K562 (cell line): Measurements from ENCODE around the gene ZKSCAN3. TPM values are rescaled to one million over a fixed set of nuclear protein-coding genes. Genes with fewer than 3 reads are reported as not detected.

Experiments used
- ATAC-seq: fragments of 200-7000 bp; cut with Tn5 transposase; 3 replicates; pipeline ENCODE4 v1.9.1; 2020; ENCODE audit warnings: moderate library complexity
- BruUV-seq: library from RNA; stranded (reverse); fragments of 400-500 nt; replicated peaks from 2 replicates; lab custom pipeline; 2021; lab: Mats Ljungman, UMichigan
- CTCF ChIA-PET: fragments of 300-600 bp; formaldehyde crosslinking; extraction: SDS; loops from one replicate; lab custom pipeline; 2021; ENCODE audit warnings: low intra/inter-chr PET ratio; lab: Yijun Ruan, JAX
- POLR2A ChIA-PET: fragments of 300-600, 350-650 bp; sonication (Branson Sonifier 250); formaldehyde crosslinking; extraction: SDS; loops from one replicate; lab custom pipeline; 2021; ENCODE audit warnings: antibody characterized with exemption, inconsistent platforms; lab: Yijun Ruan, JAX
- DNase-seq, 4 experiments: peaks; one replicate each; pipeline versions ENCODE4 v3.0.0 to v3.0.0-alpha.2; 2011 to 2018; ENCODE audit warnings: low spot score in 3 of 4, mixed read lengths in 3 of 4; ENCODE audit errors: extremely low read depth in 1 of 4
- FAIRE-seq: peaks from 2 replicates; lab custom pipeline; 2011; peaks lifted over from hg19 to GRCh38; lab: Jason Lieb, UNC
- H2AFZ ChIP-seq: 2 replicates; pipeline ENCODE4 v1.6.0; 2011; ENCODE audit warnings: low read depth, low read length, control low read depth, inconsistent platforms
- H3K27ac ChIP-seq: fragments of 200-600 bp; 3 replicates; pipeline ENCODE4 v1.8.0; 2011; ENCODE audit warnings: low read depth, mild to moderate bottlenecking, control low read depth, inconsistent platforms, low read length, moderate library complexity, mixed read lengths; ENCODE audit errors: extremely low read depth
- H3K27me3 ChIP-seq, 2 experiments: fragments of 300-600 bp in 1 of 2; 2 replicates in 1 of 2; 3 replicates in 1 of 2; pipeline versions ENCODE4 v1.6.0 to v1.8.0; 2011; ENCODE audit warnings: inconsistent platforms in 2 of 2, low read length in 2 of 2, mild to moderate bottlenecking in 1 of 2, mixed read lengths in 1 of 2, moderate library complexity in 1 of 2; ENCODE audit not compliant: control insufficient read depth in 2 of 2, insufficient read depth in 2 of 2
- H3K36me3 ChIP-seq: fragments of 300-600 bp; 3 replicates; pipeline ENCODE4 v1.8.0; 2011; ENCODE audit warnings: mild to moderate bottlenecking, low read length, inconsistent platforms; ENCODE audit not compliant: control insufficient read depth, insufficient read depth
- H3K4me1 ChIP-seq, 2 experiments: fragments of 200-600 bp in 1 of 2; replicated peaks in 1 of 2; 2 replicates in 1 of 2; 3 replicates in 1 of 2; pipeline versions ENCODE4 v1.5.1 to v1.8.0; 2011; ENCODE audit warnings: inconsistent platforms in 2 of 2, low read length in 2 of 2, mild to moderate bottlenecking in 1 of 2, mixed read lengths in 1 of 2, moderate library complexity in 1 of 2; ENCODE audit not compliant: control insufficient read depth in 2 of 2, insufficient read depth in 2 of 2
- H3K4me2 ChIP-seq: 2 replicates; pipeline ENCODE4 v1.6.1; 2011; ENCODE audit warnings: low read length, control low read depth, inconsistent platforms, mixed read lengths; ENCODE audit not compliant: insufficient read depth
- H3K4me3 ChIP-seq: fragments of 200-600 bp; sonication (generic), shearing (Covaris generic); 2 replicates; pipeline ENCODE4 v1.5.1; 2016; ENCODE audit warnings: control low read depth, inconsistent platforms
- H3K79me2 ChIP-seq: fragments of 200-600 bp; 3 replicates; pipeline ENCODE4 v1.8.0; 2011; ENCODE audit warnings: low read length, inconsistent platforms; ENCODE audit not compliant: control insufficient read depth, insufficient read depth
- H3K9ac ChIP-seq, 2 experiments: 2 replicates each; pipeline versions ENCODE4 v1.6.0 to v1.6.1; 2011; ENCODE audit warnings: low read depth in 2 of 2, low read length in 2 of 2, control low read depth in 1 of 2, inconsistent platforms in 1 of 2, mild to moderate bottlenecking in 1 of 2, mixed read lengths in 1 of 2; ENCODE audit not compliant: insufficient read depth in 1 of 2
- H3K9me1 ChIP-seq: one replicate; pipeline ENCODE4 v1.6.0; 2011; ENCODE audit warnings: inconsistent platforms, mild to moderate bottlenecking, low read length, moderate library complexity; ENCODE audit not compliant: control insufficient read depth, insufficient read depth
- H3K9me3 ChIP-seq: replicated peaks from 2 replicates; pipeline ENCODE4 v1.5.1; 2011; ENCODE audit warnings: low read depth, low read length, inconsistent platforms; ENCODE audit not compliant: control insufficient read depth, insufficient read depth
- H4K20me1 ChIP-seq: replicated peaks from 2 replicates; pipeline ENCODE4 v1.6.1; 2011; ENCODE audit warnings: low read length, inconsistent platforms, mixed read lengths; ENCODE audit not compliant: control insufficient read depth, insufficient read depth
- ATF7 ChIP-seq: fragments of 450-650 bp; IDR thresholded peaks from 2 replicates; pipeline ENCODE4 v1.7.1; 2014; ENCODE audit warnings: mild to moderate bottlenecking, moderate library complexity
- BACH1 ChIP-seq: fragments of 200-800 bp; sonication (Bioruptor generic); IDR thresholded peaks from 2 replicates; pipeline ENCODE4 v1.6.1; 2016; ENCODE audit warnings: missing genetic modification characterization, missing compliant biosample characterization
- CBFA2T2 ChIP-seq: fragments of 450-650 bp; conservative IDR thresholded peaks from 2 replicates; pipeline ENCODE4 v1.6.1; 2017; ENCODE audit warnings: mild to moderate bottlenecking
- CEBPB ChIP-seq: fragments of 450-650 bp; IDR thresholded peaks from 2 replicates; pipeline ENCODE4 v1.6.1; 2016; ENCODE audit warnings: missing genetic modification characterization, missing compliant biosample characterization
- ETV1 ChIP-seq: fragments of 450-650 bp; conservative IDR thresholded peaks from 2 replicates; pipeline ENCODE4 v1.6.1; 2016; ENCODE audit warnings: missing genetic modification characterization, control low read depth, low read depth, missing compliant biosample characterization
- FOS ChIP-seq: IDR thresholded peaks from 3 replicates; pipeline ENCODE4 v1.6.1; 2011; ENCODE audit not compliant: insufficient read length; ENCODE audit errors: extremely low read depth
- HDAC1 ChIP-seq, 2 experiments: fragments of 450-650 bp; IDR thresholded peaks; 2 replicates each; pipeline ENCODE4 v1.6.1; 2016 to 2017; ENCODE audit warnings: inconsistent platforms in 1 of 2, mild to moderate bottlenecking in 1 of 2, moderate library complexity in 1 of 2
- KAT8 ChIP-seq: fragments of 450-650 bp; IDR thresholded peaks from 2 replicates; pipeline ENCODE4 v1.6.1; 2016; ENCODE audit warnings: low read depth, mild to moderate bottlenecking
- NCOA4 ChIP-seq: fragments of 450-650 bp; IDR thresholded peaks from 2 replicates; pipeline ENCODE4 v1.6.1; 2018; ENCODE audit warnings: mild to moderate bottlenecking; ENCODE audit not compliant: partially characterized antibody
- NR1H2 ChIP-seq: sonication (generic); formaldehyde crosslinking; IDR thresholded peaks from 2 replicates; pipeline ENCODE4 v1.4.0; 2020; ENCODE audit warnings: mild to moderate bottlenecking, missing genetic modification reagents
- PML ChIP-seq: IDR thresholded peaks from 2 replicates; pipeline ENCODE4 v1.6.1; 2012; ENCODE audit warnings: low read length, inconsistent platforms
- SFPQ ChIP-seq: fragments of 200-400 bp; formaldehyde crosslinking; IDR thresholded peaks from 2 replicates; pipeline ENCODE4 v1.6.1; 2017; ENCODE audit warnings: mild to moderate bottlenecking, low read depth, low read length, moderate library complexity
- YBX1 ChIP-seq: fragments of 450-650 bp; IDR thresholded peaks from 2 replicates; pipeline ENCODE4 v1.7.1; 2016; ENCODE audit warnings: mild to moderate bottlenecking
- ZC3H4 ChIP-seq: sonication (generic); formaldehyde crosslinking; IDR thresholded peaks from 2 replicates; pipeline ENCODE4 v1.9.0; 2021; ENCODE audit warnings: missing genetic modification reagents, borderline replicate concordance
- ZEB2 ChIP-seq: fragments of 450-650 bp; IDR thresholded peaks from 2 replicates; pipeline ENCODE4 v1.6.1; 2016
- ZFP30 ChIP-seq: fragments of 250-450 bp; sonication (Bioruptor Pico); IDR thresholded peaks from 2 replicates; pipeline ENCODE4 v1.8.0; 2022; ENCODE audit warnings: moderate library complexity, mild to moderate bottlenecking, inconsistent platforms, borderline replicate concordance
- ZNF140 ChIP-seq: fragments of 250-450 bp; sonication (Bioruptor Pico); IDR thresholded peaks from 2 replicates; pipeline ENCODE4 v1.8.0; 2021; ENCODE audit warnings: moderate library complexity, mild to moderate bottlenecking, inconsistent platforms
- ZNF280B ChIP-seq: fragments of 250-450 bp; sonication (Bioruptor Pico); IDR thresholded peaks from 2 replicates; pipeline ENCODE4 v1.5.1; 2021; ENCODE audit warnings: mild to moderate bottlenecking
- ZNF3 ChIP-seq: fragments of 250-450 bp; sonication (Bioruptor Pico); IDR thresholded peaks from 2 replicates; pipeline ENCODE4 v1.5.0; 2021; ENCODE audit warnings: mild to moderate bottlenecking, moderate library complexity
- ZNF707 ChIP-seq: fragments of 250-450 bp; sonication (Bioruptor Pico); conservative IDR thresholded peaks from 2 replicates; pipeline ENCODE4 v1.8.0; 2022; ENCODE audit warnings: inconsistent platforms, mild to moderate bottlenecking, moderate library complexity
- ZNF77 ChIP-seq: fragments of 250-450 bp; sonication (Bioruptor Pico); IDR thresholded peaks from 2 replicates; pipeline ENCODE4 v1.5.0; 2020
- WGBS: fragments of 100-300 bp; shearing (Covaris generic); methylation state at CpG from one replicate; pipeline ENCODE4 v1.1.6; 2016; ENCODE audit warnings: low coverage, mixed read lengths; ENCODE audit not compliant: insufficient coverage; ENCODE audit errors: missing lambda C conversion rate; 5-methylcytosine and 5-hydroxymethylcytosine counted together
- in situ Hi-C: fragments of 300-500 bp; cut with MboI; formaldehyde crosslinking; loops from 4 replicates; pipeline ENCODE4 v1.15.0; 2018; ENCODE audit warnings: inconsistent platforms, mixed read lengths
- intact Hi-C: fragments of 100-400 bp; cut with micrococcal nuclease; formaldehyde crosslinking; loops from 2 replicates; pipeline ENCODE4 v1.14.2; 2022
- polyA plus RNA-seq, 8 experiments: library from polyadenylated mRNA; depleted of rRNA in 4 of 8; stranded (reverse) in 5 of 8; unstranded in 3 of 8; fragments of >200 nt; fragmentation: Nextera tagmentation in 2 of 8; fragmentation: Illumina TruSeq in 1 of 8; extraction: Ambion mirVana in 2 of 8; extraction: Trizol in 1 of 8; gene quantifications; 2 replicates each; pipeline versions ENCODE4 v1.2.1 to v1.2.3, GENCODE V29; 2011 to 2014; ENCODE audit warnings: inconsistent platforms in 1 of 8, missing spikeins in 1 of 8
- total RNA-seq, 7 experiments: library from RNA; depleted of rRNA in 6 of 7; stranded (reverse); fragments of >200 nt in 6 of 7; fragmentation: Illumina TruSeq in 2 of 7; extraction: Trizol in 2 of 7; gene quantifications; 2 replicates each; pipeline versions ENCODE4 v1.2.1 to v1.2.3, GENCODE V29; 2011 to 2021; ENCODE audit warnings: low replicate concordance in 1 of 7

Gene ZKSCAN3
- total and polyA plus RNA-seq, 9 of the 15 experiments (the other 6 are each of a cell fraction or from before 2014, with no cell fraction given), result 3.0 to 12.4 (median 10.2) TPM

- TF ChIP-seq ZFP30 (CRISPR knock-in tag) (no peak), YBX1 (no peak), BACH1 (tag) (no peak), FOS (no peak), HDAC1 (IDR thresholded peaks at IDR 0.05) (no peak), ZC3H4 (no peak), CEBPB (no peak)
Measured at GRCh38 chr6:28323813-28324424, 25.8 kb upstream of the ZKSCAN3 start (continued).

GRCh38 chr6:28326371-28326948 lies 23.3 kb upstream of the ZKSCAN3 start:
- H3K9me3 ChIP-seq, result peaks cover 12% of the 10 kb centered on the region
- POLR2A ChIA-PET, result interaction anchor here (1.4 kb wide), 1 partner anchor 10 kb away, joined by 7 read pairs; the partner anchor contains the start of gene ZSCAN31
- TF ChIP-seq ZNF77 (CRISPR knock-in tag) (no peak), ZNF280B (CRISPR knock-in tag) (peak; percentile 91), PML (no peak), SFPQ (no peak), ETV1 (tag) (no peak), CBFA2T2 (no peak), ATF7 (no peak), NR1H2 (CRISPR knock-in tag) (no peak), NCOA4 (no peak), KAT8 (no peak), ZNF140 (CRISPR knock-in tag) (no peak), ZNF707 (CRISPR knock-in tag) (no peak), ZNF3 (CRISPR knock-in tag) (no peak), ZEB2 (peak; percentile 82)

More at GRCh38 chr6:28326371-28326948, 23.3 kb upstream of the ZKSCAN3 start:
- Histone ChIP-seq H3K27ac (no peak overlapping the region), H3K4me1 (peaks cover 0 to 4% of the 10 kb centered on the region in 2 experiments; a peak in 1 of 5 replicates), H3K4me3 (no peak overlapping the region), H3K79me2 (no peaks in the 10 kb centered on the region), H2AFZ (no peak overlapping the region), H4K20me1 (no peaks in the 10 kb centered on the region), H3K9me1 (no peaks in the 10 kb centered on the region), H3K36me3 (peaks cover 16% of the 10 kb centered on the region), H3K9ac (no peak overlapping the region), H3K27me3 (no peaks in the 10 kb centered on the region), H3K4me2 (no peak overlapping the region)
- WGBS, result 73% methylated on average over 7 of the region's 7 CpGs
- no peak for ATAC-seq
- in situ Hi-C loops (no loop called here), intact Hi-C loops (no loop called here)
- no peak for FAIRE-seq
- DNase-seq, result no peak
- CTCF ChIA-PET, result no interaction called here
- BruUV-seq, result no TSS peak
